Activated naive CD4-positive, alpha-beta T cell (primary cell): Measurements from ENCODE around the gene IMPDH1.

Source experiments
- DNase-seq, 4 experiments: peaks; one replicate each; lab custom pipeline; 2025; lab: John Stamatoyannopoulos, UW

The IMPDH1 gene

GRCh38 chr7:128387216-128388144, 22.3 kb downstream of the IMPDH1 start:
- peak; percentile 26 to 59 (median 46) for DNase-seq

DNA sequence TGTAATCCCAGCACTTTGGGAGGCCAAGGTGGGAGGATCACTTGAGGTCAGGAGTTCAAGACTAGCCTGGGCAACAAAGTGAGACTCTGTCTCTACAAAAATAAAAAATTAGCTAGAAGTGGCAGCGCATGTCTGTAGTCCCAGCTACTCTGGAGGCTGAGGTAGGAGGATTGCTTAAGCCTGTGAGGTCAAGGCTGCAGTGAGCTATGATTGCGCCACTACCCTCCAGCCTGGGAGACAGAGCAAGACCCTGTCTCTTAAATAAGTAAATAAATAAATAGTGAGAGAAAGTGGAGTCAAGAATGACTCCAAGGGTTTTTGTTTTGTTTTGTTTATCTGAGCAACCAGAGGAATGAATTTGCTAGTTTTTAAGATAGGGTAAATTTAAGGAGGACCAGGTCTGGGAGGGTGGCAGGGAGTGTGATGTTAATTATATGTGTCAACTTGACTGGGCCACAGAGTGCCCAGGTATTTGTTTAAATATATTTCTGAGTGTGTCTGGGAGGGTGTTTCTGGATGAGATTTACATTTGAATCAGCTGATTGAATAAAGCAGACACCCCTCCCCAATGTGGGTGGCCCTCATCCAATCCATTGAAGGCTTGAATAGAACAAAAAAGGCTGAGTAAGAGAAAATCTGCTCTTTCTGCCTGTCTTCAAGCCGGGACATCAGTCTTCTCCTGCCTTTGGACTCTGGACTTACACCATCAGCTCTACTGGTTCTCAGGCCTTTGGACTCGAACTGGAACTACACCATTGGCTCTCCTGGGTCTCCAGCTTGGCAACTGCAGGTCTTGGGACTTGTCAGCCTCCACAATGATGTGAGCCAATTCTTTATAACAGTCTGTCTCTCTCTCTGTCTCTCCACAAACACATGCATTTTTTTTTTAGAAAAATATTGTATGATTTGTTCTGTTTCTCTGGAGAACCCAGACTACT, 23.5 kb downstream of the IMPDH1 start:
- no peak for DNase-seq

DNA sequence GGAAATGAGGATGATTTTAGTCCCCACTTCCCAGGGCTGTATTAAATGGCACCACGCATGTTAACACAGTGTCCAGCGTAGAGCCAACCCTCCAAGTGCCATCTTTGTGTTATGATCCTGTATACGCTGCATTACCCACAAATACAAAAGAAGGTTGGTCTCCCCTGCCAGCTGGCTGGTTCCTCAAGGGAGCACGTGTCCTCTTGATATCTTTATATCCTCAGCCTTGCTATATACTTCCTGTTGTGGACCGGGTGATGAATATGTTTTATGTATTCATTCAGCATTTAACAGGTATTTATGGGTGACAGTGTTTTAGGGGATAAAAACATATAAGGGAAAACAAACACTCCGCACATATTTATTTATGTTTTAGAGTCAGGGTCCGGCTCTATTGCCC, 25.1 kb downstream of the IMPDH1 start:
- DNase-seq, result no peak

DNA sequence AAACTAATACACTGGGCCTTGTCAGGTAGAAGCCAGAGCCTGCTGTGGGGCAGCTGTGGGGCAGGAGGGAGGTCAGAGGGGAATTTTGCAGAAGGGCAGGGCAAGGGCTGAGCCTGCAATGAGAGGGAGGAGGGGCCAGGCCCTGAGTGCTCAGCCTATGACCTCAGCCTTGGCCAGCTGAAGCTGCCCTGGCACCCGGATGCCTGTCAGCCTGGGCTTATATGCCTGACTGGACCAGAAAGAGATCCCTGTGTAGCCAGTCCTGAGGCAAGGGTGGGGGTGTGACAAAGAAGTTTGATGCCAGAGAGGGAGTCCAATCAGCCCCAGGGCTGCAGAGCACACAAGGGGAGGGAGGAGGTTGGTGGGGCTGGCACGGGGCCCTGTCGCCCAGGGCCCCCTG, 26.0 kb downstream of the IMPDH1 start:
- no peak for DNase-seq

DNA sequence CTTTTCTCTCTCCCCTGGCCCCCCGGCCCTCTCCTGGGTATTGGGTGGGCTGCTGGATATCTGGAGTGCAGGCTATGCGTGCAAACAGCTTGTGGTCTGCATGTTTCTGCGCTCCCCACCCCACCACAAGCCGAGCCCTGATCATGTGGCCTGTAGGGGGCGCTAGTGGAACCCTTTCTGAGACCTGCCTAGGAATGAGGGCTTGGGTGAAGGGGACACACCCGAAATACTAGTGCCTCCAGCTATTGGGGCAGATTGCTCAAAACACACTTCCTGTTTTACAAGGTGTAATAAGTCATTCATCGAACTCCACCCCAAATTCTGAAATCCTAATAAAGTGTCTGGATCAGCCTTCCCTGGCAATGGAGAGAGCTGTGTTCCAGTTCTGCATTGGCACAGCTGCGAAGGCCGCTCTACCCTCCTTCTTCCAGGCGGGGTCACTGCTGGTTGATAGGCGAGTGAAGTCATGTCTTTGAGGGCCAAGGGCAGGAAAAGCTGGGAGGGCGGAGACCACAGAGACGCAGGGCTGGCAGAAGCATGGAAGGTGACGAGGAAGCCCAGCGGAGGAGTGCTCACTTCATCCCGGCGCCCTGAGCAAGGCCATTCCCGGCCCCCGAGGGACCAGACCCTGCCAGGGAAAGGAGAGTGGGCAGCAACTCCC, 28.5 kb downstream of the IMPDH1 start:
- DNase-seq, result peak in 2 of 4 experiments; percentile 5 to 7

- DNase-seq, result no peak
Measured at GRCh38 chr7:128380483-128381106, 29.2 kb downstream of the IMPDH1 start.

DNA sequence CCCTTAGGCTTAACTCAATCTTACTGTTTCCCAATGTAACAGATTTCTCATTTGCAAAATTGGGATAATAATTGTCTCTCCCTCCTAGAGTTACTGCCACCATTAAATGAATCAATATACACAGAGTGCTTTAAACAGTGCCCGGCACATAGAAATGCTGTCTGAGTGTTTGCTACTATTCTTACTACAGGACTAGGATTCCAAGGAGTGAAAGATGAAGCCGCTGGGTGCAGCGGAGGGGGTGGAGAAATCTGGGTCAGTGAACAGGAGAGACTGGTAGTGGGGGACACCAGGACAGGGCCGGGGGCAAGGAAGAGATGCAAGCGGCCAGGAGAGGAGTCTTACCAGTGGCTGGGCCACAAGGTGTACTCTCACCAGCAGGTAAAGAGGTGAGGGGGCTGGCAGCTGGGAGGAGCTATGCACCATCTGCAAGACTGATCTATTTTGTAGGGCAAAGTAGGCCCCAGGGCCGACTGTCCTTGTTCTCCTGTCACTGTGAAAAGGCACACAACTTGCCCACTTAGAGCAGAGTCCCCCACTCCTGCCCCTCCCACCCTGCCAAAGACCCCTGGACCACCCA, 29.8 kb downstream of the IMPDH1 start:
- no peak for DNase-seq

- DNase-seq, result no peak
Measured at GRCh38 chr7:128378637-128379036, 31.1 kb downstream of the IMPDH1 start.

- DNase-seq, result no peak
Measured at GRCh38 chr7:128376077-128376476, 33.7 kb downstream of the IMPDH1 start.

GRCh38 chr7:128374041-128374440, 35.7 kb downstream of the IMPDH1 start:
- DNase-seq, result no peak

GRCh38 chr7:128373606-128374005, 36.2 kb downstream of the IMPDH1 start:
- DNase-seq, result no peak

GRCh38 chr7:128370491-128370890, 39.3 kb downstream of the IMPDH1 start:
- no peak for DNase-seq

DNA sequence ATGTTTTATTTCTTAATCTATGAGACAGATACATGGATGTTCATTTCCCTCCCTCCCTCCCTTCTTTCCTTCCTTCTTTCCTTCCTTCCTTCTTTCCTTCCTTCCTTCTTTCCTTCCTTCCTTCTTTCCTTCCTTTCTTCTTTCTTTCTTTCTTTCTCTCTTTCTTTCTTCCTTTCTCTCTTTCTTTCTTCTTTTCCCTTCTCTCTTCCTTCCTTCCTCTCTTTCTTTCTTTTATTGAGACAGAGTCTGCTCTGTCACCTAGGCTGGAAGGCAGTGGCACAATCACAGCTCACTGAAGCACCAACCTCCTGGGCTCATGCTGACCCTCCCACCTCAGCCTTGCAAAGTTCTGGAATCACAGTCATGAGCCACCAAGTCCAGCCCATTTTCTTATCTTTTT, 42.8 kb downstream of the IMPDH1 start:
- no peak for DNase-seq

DNA sequence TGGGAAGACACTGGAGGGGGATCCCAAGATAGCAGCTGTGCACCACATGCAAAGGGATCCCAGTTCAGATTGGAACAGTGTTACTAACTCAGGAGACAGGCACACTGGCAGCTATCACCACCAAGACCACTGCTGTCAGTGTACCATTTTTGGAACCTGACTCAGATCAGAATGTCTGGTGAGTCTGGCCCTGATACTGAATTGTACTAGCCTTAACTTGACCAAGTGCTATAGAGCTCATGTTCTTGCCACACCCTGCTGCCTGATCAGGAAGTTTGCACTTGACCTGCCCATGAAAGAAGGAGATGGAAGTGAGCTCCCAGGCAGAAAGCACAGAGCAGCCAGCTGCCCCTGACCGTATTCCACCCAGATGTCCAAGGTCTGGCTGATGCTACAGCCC, 43.5 kb downstream of the IMPDH1 start:
- no peak for DNase-seq

DNA sequence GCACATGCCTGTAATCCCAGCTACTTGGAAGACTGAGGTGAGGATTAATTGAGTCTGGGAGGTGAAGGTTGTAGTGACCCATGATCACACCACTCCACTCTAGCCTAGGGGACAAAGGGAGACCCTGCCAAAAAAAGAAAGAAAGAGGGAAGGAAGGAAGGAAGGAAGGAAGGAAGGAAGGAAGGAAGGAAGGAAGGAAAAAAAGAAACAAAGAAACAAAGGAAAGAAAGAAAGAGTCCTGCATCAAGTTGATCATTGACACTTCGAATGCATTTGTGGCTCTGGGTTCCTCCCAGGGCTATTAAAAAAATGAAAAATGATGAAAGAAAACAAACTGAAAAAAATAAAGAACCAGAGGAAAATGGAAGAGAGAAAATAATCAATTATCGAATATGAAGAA, 44.4 kb downstream of the IMPDH1 start:
- no peak for DNase-seq

- DNase-seq, result no peak
Measured at GRCh38 chr7:128364166-128364870, 45.5 kb downstream of the IMPDH1 start.

DNA sequence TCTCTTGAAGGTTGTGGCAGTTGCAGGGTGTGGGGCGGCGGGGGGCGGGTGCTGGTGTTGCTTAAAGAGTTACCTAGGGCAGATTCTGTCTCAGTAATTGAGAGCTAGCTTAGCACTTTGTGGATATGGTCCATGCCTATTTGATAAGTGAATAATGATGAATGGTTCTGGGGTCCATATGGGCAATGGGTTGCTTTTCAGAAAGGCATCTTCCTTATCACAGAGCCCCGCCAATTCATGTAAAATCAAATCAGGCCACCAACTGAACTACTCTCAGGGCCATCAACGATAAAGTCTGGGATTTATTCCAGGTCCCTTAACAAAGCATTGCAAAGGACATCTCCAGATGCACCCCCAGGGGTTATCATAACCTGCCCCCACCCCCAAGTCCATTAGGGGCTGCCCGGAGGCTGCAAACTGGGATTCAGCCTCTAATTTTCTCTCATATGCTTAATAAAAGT, 46.5 kb downstream of the IMPDH1 start:
- no peak for DNase-seq

- no peak for DNase-seq
Measured at GRCh38 chr7:128362670-128363069, 47.1 kb downstream of the IMPDH1 start.

- DNase-seq, result peak in 1 of 4 experiments; percentile 44
Measured at GRCh38 chr7:128361411-128362379, 48.1 kb downstream of the IMPDH1 start, which contains the start of gene PRRT4. Gene PRRT4 (minus strand): TSS chr7:128361690.
